Measurements from ENCODE around the gene AGAP1. TPM values are rescaled to one million over a fixed set of nuclear protein-coding genes. Genes with fewer than 3 reads are reported as not detected.

Gene AGAP1
- total RNA-seq, 1 experiment from 2014 or later: 56.4 TPM

GRCh38 chr2:235964787-235965390 is 471.0 kb downstream of the AGAP1 start:
- intact Hi-C loops (cut with micrococcal nuclease; ENCODE audit: unreplicated experiment): no loop called here
- CTCF ChIA-PET: no interaction called here
- Mint-ChIP-seq H3K27ac (ENCODE audit: unreplicated experiment) (no peak overlapping the region), H3K4me1 (ENCODE audit: low read depth, unreplicated experiment) (no peaks in the 10 kb centered on the region), H3K9me3 (ENCODE audit: low read depth, unreplicated experiment) (no peaks in the 10 kb centered on the region), H3K27me3 (ENCODE audit: unreplicated experiment) (no peaks in the 10 kb centered on the region), H3K36me3 (ENCODE audit: insufficient read depth, unreplicated experiment) (peaks cover 2% of the 10 kb centered on the region), H3K4me3 (ENCODE audit: low read depth, unreplicated experiment) (no peak overlapping the region)
- TF ChIP-seq, protein P1, sequence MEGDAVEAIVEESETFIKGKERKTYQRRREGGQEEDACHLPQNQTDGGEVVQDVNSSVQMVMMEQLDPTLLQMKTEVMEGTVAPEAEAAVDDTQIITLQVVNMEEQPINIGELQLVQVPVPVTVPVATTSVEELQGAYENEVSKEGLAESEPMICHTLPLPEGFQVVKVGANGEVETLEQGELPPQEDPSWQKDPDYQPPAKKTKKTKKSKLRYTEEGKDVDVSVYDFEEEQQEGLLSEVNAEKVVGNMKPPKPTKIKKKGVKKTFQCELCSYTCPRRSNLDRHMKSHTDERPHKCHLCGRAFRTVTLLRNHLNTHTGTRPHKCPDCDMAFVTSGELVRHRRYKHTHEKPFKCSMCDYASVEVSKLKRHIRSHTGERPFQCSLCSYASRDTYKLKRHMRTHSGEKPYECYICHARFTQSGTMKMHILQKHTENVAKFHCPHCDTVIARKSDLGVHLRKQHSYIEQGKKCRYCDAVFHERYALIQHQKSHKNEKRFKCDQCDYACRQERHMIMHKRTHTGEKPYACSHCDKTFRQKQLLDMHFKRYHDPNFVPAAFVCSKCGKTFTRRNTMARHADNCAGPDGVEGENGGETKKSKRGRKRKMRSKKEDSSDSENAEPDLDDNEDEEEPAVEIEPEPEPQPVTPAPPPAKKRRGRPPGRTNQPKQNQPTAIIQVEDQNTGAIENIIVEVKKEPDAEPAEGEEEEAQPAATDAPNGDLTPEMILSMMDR (IDR thresholded peaks at IDR 0.05; ENCODE audit: unreplicated experiment): no peak
- no peak for DNase-seq
- BruUV-seq (replicated peaks): no TSS peak

DNA sequence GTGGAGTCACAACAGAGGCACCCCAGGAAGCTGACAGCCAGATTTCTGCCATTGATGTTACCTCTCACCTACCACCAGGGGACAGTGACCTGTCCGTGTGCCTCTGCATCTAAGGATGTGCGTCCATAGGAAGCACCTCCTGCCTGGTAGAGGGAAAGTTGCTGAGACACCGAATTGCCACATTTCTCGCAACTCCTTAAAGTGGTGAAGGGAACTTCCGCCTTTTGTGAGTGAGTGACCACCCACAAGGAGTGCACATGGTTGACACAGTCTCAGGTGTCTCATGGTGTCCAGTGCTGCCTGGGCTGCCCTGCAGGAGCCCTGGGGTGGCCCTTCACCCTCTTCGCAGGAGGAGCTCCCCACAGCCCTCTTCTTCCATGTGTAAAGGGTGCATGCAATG is 472.6 kb downstream of the AGAP1 start:
- no peaks in the 10 kb centered on the region for H3K27me3 Mint-ChIP-seq (ENCODE audit: unreplicated experiment)
- H3K9me3 Mint-ChIP-seq (ENCODE audit: low read depth, unreplicated experiment): no peaks in the 10 kb centered on the region
- TF ChIP-seq, protein P1 (IDR thresholded peaks at IDR 0.05; ENCODE audit: unreplicated experiment): no peak
- H3K4me3 Mint-ChIP-seq (ENCODE audit: low read depth, unreplicated experiment): no peak overlapping the region
- CTCF ChIA-PET: interaction anchor here (0.7 to 0.9 kb wide), 3 partner anchors 45 to 612 kb away, joined by 4 to 12 read pairs (median 4); no protein-coding TSS in a partner anchor
- DNase-seq: no peak
- no TSS peak for BruUV-seq (replicated peaks)
- peaks cover 10% of the 10 kb centered on the region for H3K36me3 Mint-ChIP-seq (ENCODE audit: insufficient read depth, unreplicated experiment)
- H3K27ac Mint-ChIP-seq (ENCODE audit: unreplicated experiment): no peak overlapping the region
- no peaks in the 10 kb centered on the region for H3K4me1 Mint-ChIP-seq (ENCODE audit: low read depth, unreplicated experiment)
- intact Hi-C loops (cut with micrococcal nuclease; ENCODE audit: unreplicated experiment): no loop called here

- CTCF ChIA-PET: no interaction called here
- no TSS peak for BruUV-seq (replicated peaks)
- Mint-ChIP-seq H3K4me1 (ENCODE audit: low read depth, unreplicated experiment) (no peaks in the 10 kb centered on the region), H3K36me3 (ENCODE audit: insufficient read depth, unreplicated experiment) (peaks cover 10% of the 10 kb centered on the region), H3K27me3 (ENCODE audit: unreplicated experiment) (no peaks in the 10 kb centered on the region), H3K27ac (ENCODE audit: unreplicated experiment) (no peak overlapping the region), H3K9me3 (ENCODE audit: low read depth, unreplicated experiment) (no peaks in the 10 kb centered on the region), H3K4me3 (ENCODE audit: low read depth, unreplicated experiment) (no peak overlapping the region)
- DNase-seq: no peak
- intact Hi-C loops (cut with micrococcal nuclease; ENCODE audit: unreplicated experiment): no loop called here
- TF ChIP-seq, protein P1 (IDR thresholded peaks at IDR 0.05; ENCODE audit: unreplicated experiment): no peak
Observed at GRCh38 chr2:235966932-235967757, 473.3 kb downstream of the AGAP1 start.

DNA sequence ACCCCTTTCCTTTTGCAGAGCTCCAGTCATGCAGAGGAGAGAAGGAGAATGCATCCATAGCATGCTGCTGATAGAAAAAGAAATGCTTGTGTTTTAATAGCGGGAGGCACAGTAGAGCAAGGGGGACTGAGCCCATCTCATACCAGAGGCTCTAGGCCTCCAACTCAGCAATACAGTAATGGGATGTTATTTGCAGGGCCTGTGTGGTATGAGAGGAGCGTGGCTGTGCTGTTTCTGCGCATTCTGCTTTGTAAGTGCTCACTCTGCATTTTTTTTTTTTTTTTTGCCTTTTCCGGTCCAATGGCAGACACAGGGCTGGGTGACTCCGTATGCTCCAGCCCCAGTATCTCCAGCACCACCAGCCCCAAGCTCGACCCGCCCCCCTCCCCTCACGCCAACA is 474.3 kb downstream of the AGAP1 start:
- CTCF ChIA-PET: no interaction called here
- H3K36me3 Mint-ChIP-seq (ENCODE audit: insufficient read depth, unreplicated experiment): peaks cover 14% of the 10 kb centered on the region

More for the DNA sequence above, 474.3 kb downstream of the AGAP1 start:
- H3K4me3 Mint-ChIP-seq (ENCODE audit: low read depth, unreplicated experiment): no peak overlapping the region
- no peaks in the 10 kb centered on the region for H3K27me3 Mint-ChIP-seq (ENCODE audit: unreplicated experiment)
- H3K27ac Mint-ChIP-seq (ENCODE audit: unreplicated experiment): no peak overlapping the region
- no TSS peak for BruUV-seq (replicated peaks)
- H3K4me1 Mint-ChIP-seq (ENCODE audit: low read depth, unreplicated experiment): no peaks in the 10 kb centered on the region
- TF ChIP-seq, protein P1 (IDR thresholded peaks at IDR 0.05; ENCODE audit: unreplicated experiment): no peak
- no peak for DNase-seq
- no peaks in the 10 kb centered on the region for H3K9me3 Mint-ChIP-seq (ENCODE audit: low read depth, unreplicated experiment)
- intact Hi-C loops (cut with micrococcal nuclease; ENCODE audit: unreplicated experiment): no loop called here

Data from Calu3 (cell line).